GM23338 (cell line): ENCODE data around the gene TCEA2. TPM values are rescaled to one million over a fixed set of nuclear protein-coding genes. Genes with fewer than 3 reads are reported as not detected.

Experiments
- ATAC-seq: fragments of 200-7000 bp; cut with Tn5 transposase; 3 replicates; pipeline ENCODE4 v1.9.1; 2020
- DNase-seq: peaks from one replicate; pipeline ENCODE4 v3.0.0-alpha.2; 2015; ENCODE audit warnings: low spot score
- H2AFZ ChIP-seq: fragments of 200-600 bp; sonication (generic); 2 replicates; pipeline ENCODE4 v1.8.0; 2016; ENCODE audit warnings: antibody characterized with exemption, mild to moderate bottlenecking, moderate library complexity
- H3F3A ChIP-seq: fragments of 200-600 bp; sonication (generic); replicated peaks from 2 replicates; pipeline ENCODE4 v1.8.0; 2017; ENCODE audit warnings: antibody characterized with exemption, mixed run types, low read depth
- H3K27ac ChIP-seq: fragments of 200-600 bp; sonication (generic); 2 replicates; pipeline ENCODE4 v1.6.1; 2016; ENCODE audit warnings: low read depth
- H3K27me3 ChIP-seq: fragments of 200-600 bp; sonication (generic); 2 replicates; pipeline ENCODE4 v1.8.0; 2016; ENCODE audit warnings: mild to moderate bottlenecking, mixed run types, moderate library complexity; ENCODE audit not compliant: insufficient read depth
- H3K36me3 ChIP-seq: fragments of 200-600 bp; sonication (generic); 2 replicates; pipeline ENCODE4 v1.8.0; 2016; ENCODE audit warnings: mild to moderate bottlenecking; ENCODE audit not compliant: insufficient read depth
- H3K4me1 ChIP-seq: fragments of 200-600 bp; sonication (generic); 2 replicates; pipeline ENCODE4 v1.8.0; 2016; ENCODE audit warnings: mild to moderate bottlenecking, moderate library complexity; ENCODE audit not compliant: insufficient read depth
- H3K4me2 ChIP-seq: fragments of 200-600 bp; sonication (generic); 2 replicates; pipeline ENCODE4 v1.7.1; 2017; ENCODE audit warnings: mixed run types
- H3K4me3 ChIP-seq: fragments of 200-600 bp; sonication (generic); 2 replicates; pipeline ENCODE4 v1.6.1; 2016; ENCODE audit warnings: mixed run types
- H3K79me2 ChIP-seq: fragments of 200-600 bp; sonication (generic); replicated peaks from 2 replicates; pipeline ENCODE4 v1.8.0; 2017; ENCODE audit warnings: mild to moderate bottlenecking; ENCODE audit not compliant: insufficient read depth
- H3K9me2 ChIP-seq: fragments of 200-600 bp; sonication (generic); 2 replicates; pipeline ENCODE4 v1.8.0; 2017; ENCODE audit not compliant: insufficient read depth
- H4K20me1 ChIP-seq: fragments of 200-600 bp; sonication (generic); replicated peaks from 2 replicates; pipeline ENCODE4 v1.8.0; 2017; ENCODE audit warnings: mild to moderate bottlenecking; ENCODE audit not compliant: insufficient read depth
- H3K27ac Mint-ChIP-seq: 2 replicates; pipeline ENCODE4 v1.8.0; 2020; ENCODE audit warnings: inconsistent platforms, mild to moderate bottlenecking, moderate library complexity, mixed read lengths
- H3K27me3 Mint-ChIP-seq: 3 replicates; pipeline ENCODE4 v1.8.0; 2022; ENCODE audit warnings: low read depth, mild to moderate bottlenecking, moderate library complexity, mixed read lengths, inconsistent platforms; ENCODE audit not compliant: insufficient read depth, poor library complexity
- H3K36me3 Mint-ChIP-seq: 3 replicates; pipeline ENCODE4 v1.8.0; 2021; ENCODE audit warnings: low read depth, mild to moderate bottlenecking, inconsistent platforms, moderate library complexity, mixed read lengths
- H3K4me1 Mint-ChIP-seq: 3 replicates; pipeline ENCODE4 v1.8.0; 2020; ENCODE audit warnings: mild to moderate bottlenecking, inconsistent platforms, mixed read lengths
- H3K4me3 Mint-ChIP-seq: 3 replicates; pipeline ENCODE4 v1.8.0; 2021; ENCODE audit warnings: moderate library complexity, mild to moderate bottlenecking, inconsistent platforms, mixed read lengths
- H3K9me3 Mint-ChIP-seq: 3 replicates; pipeline ENCODE4 v1.8.0; 2020; ENCODE audit warnings: moderate library complexity, mild to moderate bottlenecking, inconsistent platforms, mixed read lengths
- EZH2 ChIP-seq: fragments of 200-600 bp; sonication (generic); IDR thresholded peaks from one replicate; pipeline ENCODE4 v1.8.0; 2017; ENCODE audit warnings: antibody characterized with exemption, mild to moderate bottlenecking, low read depth; ENCODE audit not compliant: unreplicated experiment
- JUNB ChIP-seq: IDR thresholded peaks from one replicate; pipeline ENCODE4 v1.6.1; 2016; ENCODE audit warnings: antibody characterized with exemption; ENCODE audit not compliant: unreplicated experiment
- POLR2AphosphoS5 ChIP-seq: IDR thresholded peaks from 2 replicates; pipeline ENCODE4 v1.6.1; 2016; ENCODE audit warnings: antibody characterized with exemption, low read depth
- ZNF331 ChIP-seq: fragments of 250-450 bp; sonication (Bioruptor Pico); IDR thresholded peaks from 2 replicates; pipeline ENCODE4 v1.5.0; 2020; ENCODE audit warnings: low read depth, mild to moderate bottlenecking, moderate library complexity
- polyA plus RNA-seq: library from polyadenylated mRNA; unstranded; fragments of >200 nt; fragmentation: Nextera tagmentation; extraction: Ambion mirVana; gene quantifications from 2 replicates; pipeline ENCODE4 v1.2.1, GENCODE V29; 2016
- total RNA-seq: library from RNA; depleted of rRNA; stranded (reverse); fragments of >200 nt; shearing (Covaris generic); gene quantifications from 2 replicates; pipeline ENCODE4 v1.2.3, GENCODE V29; 2014
- TF ChIP-seq, protein P1 (sequence below): fragments of 250-450 bp; sonication (Bioruptor Pico); IDR thresholded peaks from 2 replicates; pipeline ENCODE4 v1.5.0; 2020; ENCODE audit warnings: mild to moderate bottlenecking, moderate library complexity
- TF ChIP-seq, protein P2 (sequence below), 2 experiments: fragments of 200-600 bp in 1 of 2; sonication (generic) in 1 of 2; conservative IDR thresholded peaks; 2 replicates each; pipeline versions ENCODE4 v1.5.1 to v1.6.1; 2016 to 2017; ENCODE audit warnings: antibody characterized with exemption in 2 of 2, low read depth in 2 of 2, mild to moderate bottlenecking in 2 of 2, moderate library complexity in 1 of 2

TCEA2 gene
- total and polyA plus RNA-seq, 2 experiments from 2014 or later: 21.0 to 54.4 TPM

DNA sequence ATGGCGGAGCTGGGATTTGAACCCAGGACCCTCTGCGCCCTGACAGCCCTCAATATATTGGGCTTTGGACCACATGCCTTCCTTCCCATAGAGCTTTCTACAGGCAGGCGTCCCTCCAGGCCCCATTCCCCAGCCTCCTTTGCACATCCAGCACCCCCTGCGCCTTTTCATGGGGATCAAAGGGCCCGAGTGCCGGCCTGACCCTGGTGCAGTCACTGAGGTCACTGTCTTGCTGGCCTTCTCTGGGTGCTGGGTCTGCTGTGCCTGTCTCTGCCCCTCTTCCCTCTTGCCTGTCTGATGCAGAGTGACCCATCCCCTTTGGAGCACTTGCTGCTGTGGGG lies 18.6 kb downstream of the TCEA2 start (continued):
- no peak for TF ChIP-seq JUNB
- TF ChIP-seq, protein P1, sequence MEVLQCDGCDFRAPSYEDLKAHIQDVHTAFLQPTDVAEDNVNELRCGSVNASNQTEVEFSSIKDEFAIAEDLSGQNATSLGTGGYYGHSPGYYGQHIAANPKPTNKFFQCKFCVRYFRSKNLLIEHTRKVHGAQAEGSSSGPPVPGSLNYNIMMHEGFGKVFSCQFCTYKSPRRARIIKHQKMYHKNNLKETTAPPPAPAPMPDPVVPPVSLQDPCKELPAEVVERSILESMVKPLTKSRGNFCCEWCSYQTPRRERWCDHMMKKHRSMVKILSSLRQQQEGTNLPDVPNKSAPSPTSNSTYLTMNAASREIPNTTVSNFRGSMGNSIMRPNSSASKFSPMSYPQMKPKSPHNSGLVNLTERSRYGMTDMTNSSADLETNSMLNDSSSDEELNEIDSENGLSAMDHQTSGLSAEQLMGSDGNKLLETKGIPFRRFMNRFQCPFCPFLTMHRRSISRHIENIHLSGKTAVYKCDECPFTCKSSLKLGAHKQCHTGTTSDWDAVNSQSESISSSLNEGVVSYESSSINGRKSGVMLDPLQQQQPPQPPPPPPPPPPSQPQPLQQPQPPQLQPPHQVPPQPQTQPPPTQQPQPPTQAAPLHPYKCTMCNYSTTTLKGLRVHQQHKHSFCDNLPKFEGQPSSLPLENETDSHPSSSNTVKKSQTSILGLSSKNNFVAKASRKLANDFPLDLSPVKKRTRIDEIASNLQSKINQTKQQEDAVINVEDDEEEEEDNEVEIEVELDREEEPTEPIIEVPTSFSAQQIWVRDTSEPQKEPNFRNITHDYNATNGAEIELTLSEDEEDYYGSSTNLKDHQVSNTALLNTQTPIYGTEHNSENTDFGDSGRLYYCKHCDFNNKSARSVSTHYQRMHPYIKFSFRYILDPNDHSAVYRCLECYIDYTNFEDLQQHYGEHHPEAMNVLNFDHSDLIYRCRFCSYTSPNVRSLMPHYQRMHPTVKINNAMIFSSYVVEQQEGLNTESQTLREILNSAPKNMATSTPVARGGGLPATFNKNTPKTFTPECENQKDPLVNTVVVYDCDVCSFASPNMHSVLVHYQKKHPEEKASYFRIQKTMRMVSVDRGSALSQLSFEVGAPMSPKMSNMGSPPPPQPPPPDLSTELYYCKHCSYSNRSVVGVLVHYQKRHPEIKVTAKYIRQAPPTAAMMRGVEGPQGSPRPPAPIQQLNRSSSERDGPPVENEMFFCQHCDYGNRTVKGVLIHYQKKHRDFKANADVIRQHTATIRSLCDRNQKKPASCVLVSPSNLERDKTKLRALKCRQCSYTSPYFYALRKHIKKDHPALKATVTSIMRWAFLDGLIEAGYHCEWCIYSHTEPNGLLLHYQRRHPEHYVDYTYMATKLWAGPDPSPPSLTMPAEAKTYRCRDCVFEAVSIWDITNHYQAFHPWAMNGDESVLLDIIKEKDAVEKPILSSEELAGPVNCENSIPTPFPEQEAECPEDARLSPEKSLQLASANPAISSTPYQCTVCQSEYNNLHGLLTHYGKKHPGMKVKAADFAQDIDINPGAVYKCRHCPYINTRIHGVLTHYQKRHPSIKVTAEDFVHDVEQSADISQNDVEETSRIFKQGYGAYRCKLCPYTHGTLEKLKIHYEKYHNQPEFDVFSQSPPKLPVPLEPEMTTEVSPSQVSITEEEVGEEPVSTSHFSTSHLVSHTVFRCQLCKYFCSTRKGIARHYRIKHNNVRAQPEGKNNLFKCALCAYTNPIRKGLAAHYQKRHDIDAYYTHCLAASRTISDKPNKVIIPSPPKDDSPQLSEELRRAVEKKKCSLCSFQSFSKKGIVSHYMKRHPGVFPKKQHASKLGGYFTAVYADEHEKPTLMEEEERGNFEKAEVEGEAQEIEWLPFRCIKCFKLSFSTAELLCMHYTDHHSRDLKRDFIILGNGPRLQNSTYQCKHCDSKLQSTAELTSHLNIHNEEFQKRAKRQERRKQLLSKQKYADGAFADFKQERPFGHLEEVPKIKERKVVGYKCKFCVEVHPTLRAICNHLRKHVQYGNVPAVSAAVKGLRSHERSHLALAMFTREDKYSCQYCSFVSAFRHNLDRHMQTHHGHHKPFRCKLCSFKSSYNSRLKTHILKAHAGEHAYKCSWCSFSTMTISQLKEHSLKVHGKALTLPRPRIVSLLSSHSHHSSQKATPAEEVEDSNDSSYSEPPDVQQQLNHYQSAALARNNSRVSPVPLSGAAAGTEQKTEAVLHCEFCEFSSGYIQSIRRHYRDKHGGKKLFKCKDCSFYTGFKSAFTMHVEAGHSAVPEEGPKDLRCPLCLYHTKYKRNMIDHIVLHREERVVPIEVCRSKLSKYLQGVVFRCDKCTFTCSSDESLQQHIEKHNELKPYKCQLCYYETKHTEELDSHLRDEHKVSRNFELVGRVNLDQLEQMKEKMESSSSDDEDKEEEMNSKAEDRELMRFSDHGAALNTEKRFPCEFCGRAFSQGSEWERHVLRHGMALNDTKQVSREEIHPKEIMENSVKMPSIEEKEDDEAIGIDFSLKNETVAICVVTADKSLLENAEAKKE (CRISPR knock-in tag): no peak
- no peak for TF ChIP-seq POLR2AphosphoS5
- no peak for TF ChIP-seq ZNF331 (CRISPR knock-in tag)

DNA sequence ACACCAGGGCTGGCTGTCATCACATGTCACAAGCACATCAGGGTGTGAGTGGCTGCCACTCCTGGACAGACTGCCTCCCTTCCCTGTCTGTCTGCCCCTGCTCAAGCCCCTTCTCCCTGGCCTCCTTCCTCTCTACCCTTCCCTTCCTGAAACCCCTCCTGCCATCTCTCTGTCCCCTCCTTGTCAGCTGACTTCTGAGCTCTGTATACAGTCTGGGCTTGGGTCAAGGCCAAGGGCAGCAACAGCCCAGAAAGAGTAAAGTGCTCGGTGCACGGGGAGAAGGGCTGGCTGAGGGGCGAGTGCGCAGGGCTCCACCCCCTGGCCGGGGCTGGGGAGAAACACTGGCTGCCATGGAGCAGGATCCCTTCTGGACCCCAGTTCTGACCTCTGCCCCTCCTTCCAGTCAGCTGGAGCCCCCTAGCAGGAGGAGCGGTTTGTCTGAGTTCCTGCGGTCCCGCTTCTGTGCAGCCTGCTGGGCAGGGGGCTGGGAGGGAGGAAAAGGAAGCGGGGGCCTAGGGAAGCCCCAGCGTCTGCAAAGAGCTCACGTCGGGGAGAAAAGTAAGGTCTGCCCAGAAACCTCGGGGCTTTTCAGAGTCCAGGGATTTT lies 19.2 kb downstream of the TCEA2 start:
- H3K4me3 Mint-ChIP-seq: peak overlapping the region; percentile 47
- H3K36me3 Mint-ChIP-seq: no peaks in the 10 kb centered on the region; the same call in 2 of the 3 replicates
- H3K27me3 Mint-ChIP-seq: peaks cover 50% of the 10 kb centered on the region
- Histone ChIP-seq H3F3A (0 out of 2 replicates have a peak, but pooled peaks cover 7% of the 10 kb centered on the region), H3K36me3 (no peaks in the 10 kb centered on the region), H3K79me2 (no peaks in the 10 kb centered on the region), H3K4me1 (peaks cover 27% of the 10 kb centered on the region; the same call in 1 of the 2 replicates), H3K9me2 (no peaks in the 10 kb centered on the region), H3K27ac (no peak overlapping the region), H3K4me2 (peak overlapping the region; percentile 90), H4K20me1 (no peaks in the 10 kb centered on the region), H2AFZ (no peak overlapping the region), H3K27me3 (peaks cover 50% of the 10 kb centered on the region), H3K4me3 (peak overlapping the region; percentile 45; the same call in 1 of the 2 replicates)
- no peak overlapping the region for H3K27ac Mint-ChIP-seq
- H3K4me1 Mint-ChIP-seq: peaks cover 33% of the 10 kb centered on the region
- TF ChIP-seq, protein P2, sequence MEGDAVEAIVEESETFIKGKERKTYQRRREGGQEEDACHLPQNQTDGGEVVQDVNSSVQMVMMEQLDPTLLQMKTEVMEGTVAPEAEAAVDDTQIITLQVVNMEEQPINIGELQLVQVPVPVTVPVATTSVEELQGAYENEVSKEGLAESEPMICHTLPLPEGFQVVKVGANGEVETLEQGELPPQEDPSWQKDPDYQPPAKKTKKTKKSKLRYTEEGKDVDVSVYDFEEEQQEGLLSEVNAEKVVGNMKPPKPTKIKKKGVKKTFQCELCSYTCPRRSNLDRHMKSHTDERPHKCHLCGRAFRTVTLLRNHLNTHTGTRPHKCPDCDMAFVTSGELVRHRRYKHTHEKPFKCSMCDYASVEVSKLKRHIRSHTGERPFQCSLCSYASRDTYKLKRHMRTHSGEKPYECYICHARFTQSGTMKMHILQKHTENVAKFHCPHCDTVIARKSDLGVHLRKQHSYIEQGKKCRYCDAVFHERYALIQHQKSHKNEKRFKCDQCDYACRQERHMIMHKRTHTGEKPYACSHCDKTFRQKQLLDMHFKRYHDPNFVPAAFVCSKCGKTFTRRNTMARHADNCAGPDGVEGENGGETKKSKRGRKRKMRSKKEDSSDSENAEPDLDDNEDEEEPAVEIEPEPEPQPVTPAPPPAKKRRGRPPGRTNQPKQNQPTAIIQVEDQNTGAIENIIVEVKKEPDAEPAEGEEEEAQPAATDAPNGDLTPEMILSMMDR (conservative IDR thresholded peaks at IDR 0.05; ENCODE audit: low read depth in 2 of 2): peak in 1 of 2 experiments; percentile 18; a peak in 1 of 4 replicates
- TF ChIP-seq EZH2: no peak
- ATAC-seq (peak; percentile 2; the same call in 2 of the 3 replicates), DNase-seq (peak; percentile 44)
- H3K9me3 Mint-ChIP-seq: peaks cover 3% of the 10 kb centered on the region; the same call in 1 of the 3 replicates
